A549 (cell line): ENCODE results near the gene MSL2.
"Not testable (repeated sequence)": the region's sequence is repeated elsewhere in the genome, so short reads cannot be mapped to it uniquely, and the experiment has no call there.

ENCODE experiments used
- BHLHE40 ChIP-seq: IDR thresholded peaks from 2 replicates; pipeline ENCODE4 v1.6.1; 2012; ENCODE audit warnings: low read depth, low read length, inconsistent platforms
- CHD2 ChIP-seq: fragments of 150-350 bp; IDR thresholded peaks from 2 replicates; pipeline ENCODE4 v1.6.1; 2014; ENCODE audit warnings: low read length; ENCODE audit not compliant: partially characterized antibody
- EHMT2 ChIP-seq: fragments of 200-600 bp; sonication (generic); IDR thresholded peaks from 2 replicates; pipeline ENCODE4 v1.6.1; 2016; ENCODE audit warnings: antibody characterized with exemption, low read depth, mild to moderate bottlenecking, moderate library complexity
- ESRRA ChIP-seq: fragments of 150-350 bp; IDR thresholded peaks from 2 replicates; pipeline ENCODE4 v1.6.1; 2014; ENCODE audit warnings: mild to moderate bottlenecking, low read length, borderline replicate concordance
- HDAC2 ChIP-seq: fragments of 200-600 bp; sonication (generic); IDR thresholded peaks from 2 replicates; pipeline ENCODE4 v1.6.1; 2016
- HOXA7 ChIP-seq: fragments of 250-450 bp; sonication (Bioruptor Pico); IDR thresholded peaks from 2 replicates; pipeline ENCODE4 v1.5.0; 2020; ENCODE audit warnings: mild to moderate bottlenecking, moderate library complexity
- JUN ChIP-seq, 2 experiments: fragments of >200 bp; sonication (Bioruptor Twin); formaldehyde crosslinking; IDR thresholded peaks; 2 replicates in 1 of 2; 3 replicates in 1 of 2; pipeline ENCODE4 v1.6.1; 2016 to 2017
- NFE2L2 ChIP-seq: fragments of 150-350 bp; conservative IDR thresholded peaks from 2 replicates; pipeline ENCODE4 v1.6.1; 2014; ENCODE audit warnings: low read length
- NPAS2 ChIP-seq: fragments of 250-450 bp; sonication (Bioruptor Pico); IDR thresholded peaks from 2 replicates; pipeline ENCODE4 v1.8.0; 2022; ENCODE audit warnings: mild to moderate bottlenecking, moderate library complexity, borderline replicate concordance
- POLR2A ChIP-seq: IDR thresholded peaks from 2 replicates; pipeline ENCODE4 v1.6.1; 2012; ENCODE audit warnings: mild to moderate bottlenecking, low read length
- RAD21 ChIP-seq, 2 experiments: fragments of >200 bp in 1 of 2; sonication (Bioruptor Twin) in 1 of 2; formaldehyde crosslinking in 1 of 2; IDR thresholded peaks in 1 of 2; conservative IDR thresholded peaks in 1 of 2; 2 replicates in 1 of 2; 3 replicates in 1 of 2; pipeline ENCODE4 v1.6.1; 2012 to 2018; ENCODE audit warnings: inconsistent platforms in 1 of 2
- SREBF2 ChIP-seq: fragments of 450-650 bp; IDR thresholded peaks from 2 replicates; pipeline ENCODE4 v1.6.1; 2014; ENCODE audit warnings: mild to moderate bottlenecking, moderate library complexity
- TF ChIP-seq, protein P1 (sequence below): fragments of >200 bp; sonication (Bioruptor Twin); formaldehyde crosslinking; IDR thresholded peaks from 3 replicates; pipeline ENCODE4 v1.5.1; 2016
- TF ChIP-seq, protein P2 (sequence below): fragments of 150-350 bp; IDR thresholded peaks from 2 replicates; pipeline ENCODE4 v1.6.1; 2014; ENCODE audit warnings: low read depth, mild to moderate bottlenecking, low read length

DNA sequence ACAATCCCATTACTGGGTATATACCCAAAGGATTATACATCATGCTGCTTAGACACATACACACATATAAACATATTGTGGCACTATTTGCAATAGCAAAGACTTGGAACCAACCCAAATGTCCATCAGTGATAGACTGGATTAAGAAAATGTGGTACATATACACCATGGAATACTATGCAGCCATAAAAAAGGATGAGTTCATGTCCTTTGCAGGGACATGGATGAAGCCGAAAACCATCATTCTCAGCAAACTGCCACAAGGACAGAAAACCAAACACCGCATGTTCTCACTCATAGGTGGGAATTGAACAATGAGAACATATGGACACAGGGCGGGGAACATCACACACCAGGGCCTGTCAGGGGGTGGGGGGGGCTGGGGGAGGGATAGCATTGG, 64.5 kb downstream of the MSL2 start:
- TF ChIP-seq CHD2; NFE2L2; RAD21 (conservative IDR thresholded peaks at IDR 0.05 in 1 of 2, IDR thresholded peaks at IDR 0.05 in 1 of 2); BHLHE40; JUN (IDR thresholded peaks at IDR 0.05); HOXA7; HDAC2; ESRRA; POLR2A; EHMT2; SREBF2; NPAS2: not testable (repeated sequence)
- TF ChIP-seq, protein P1, sequence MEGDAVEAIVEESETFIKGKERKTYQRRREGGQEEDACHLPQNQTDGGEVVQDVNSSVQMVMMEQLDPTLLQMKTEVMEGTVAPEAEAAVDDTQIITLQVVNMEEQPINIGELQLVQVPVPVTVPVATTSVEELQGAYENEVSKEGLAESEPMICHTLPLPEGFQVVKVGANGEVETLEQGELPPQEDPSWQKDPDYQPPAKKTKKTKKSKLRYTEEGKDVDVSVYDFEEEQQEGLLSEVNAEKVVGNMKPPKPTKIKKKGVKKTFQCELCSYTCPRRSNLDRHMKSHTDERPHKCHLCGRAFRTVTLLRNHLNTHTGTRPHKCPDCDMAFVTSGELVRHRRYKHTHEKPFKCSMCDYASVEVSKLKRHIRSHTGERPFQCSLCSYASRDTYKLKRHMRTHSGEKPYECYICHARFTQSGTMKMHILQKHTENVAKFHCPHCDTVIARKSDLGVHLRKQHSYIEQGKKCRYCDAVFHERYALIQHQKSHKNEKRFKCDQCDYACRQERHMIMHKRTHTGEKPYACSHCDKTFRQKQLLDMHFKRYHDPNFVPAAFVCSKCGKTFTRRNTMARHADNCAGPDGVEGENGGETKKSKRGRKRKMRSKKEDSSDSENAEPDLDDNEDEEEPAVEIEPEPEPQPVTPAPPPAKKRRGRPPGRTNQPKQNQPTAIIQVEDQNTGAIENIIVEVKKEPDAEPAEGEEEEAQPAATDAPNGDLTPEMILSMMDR = not testable (repeated sequence)
- TF ChIP-seq, protein P2, sequence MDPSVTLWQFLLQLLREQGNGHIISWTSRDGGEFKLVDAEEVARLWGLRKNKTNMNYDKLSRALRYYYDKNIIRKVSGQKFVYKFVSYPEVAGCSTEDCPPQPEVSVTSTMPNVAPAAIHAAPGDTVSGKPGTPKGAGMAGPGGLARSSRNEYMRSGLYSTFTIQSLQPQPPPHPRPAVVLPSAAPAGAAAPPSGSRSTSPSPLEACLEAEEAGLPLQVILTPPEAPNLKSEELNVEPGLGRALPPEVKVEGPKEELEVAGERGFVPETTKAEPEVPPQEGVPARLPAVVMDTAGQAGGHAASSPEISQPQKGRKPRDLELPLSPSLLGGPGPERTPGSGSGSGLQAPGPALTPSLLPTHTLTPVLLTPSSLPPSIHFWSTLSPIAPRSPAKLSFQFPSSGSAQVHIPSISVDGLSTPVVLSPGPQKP = not testable (repeated sequence)
